OCI-M2 (cell line): Measurements from ENCODE around the gene ADGRV1.
"Not testable (repeated sequence)": the region's sequence is repeated elsewhere in the genome, so short reads cannot be mapped to it uniquely, and the experiment has no call there.

Experiments
- DNase-seq: peaks from one replicate; lab custom pipeline; 2025; ENCODE audit not compliant: unreplicated experiment; lab: John Stamatoyannopoulos, UW

The ADGRV1 gene

DNA sequence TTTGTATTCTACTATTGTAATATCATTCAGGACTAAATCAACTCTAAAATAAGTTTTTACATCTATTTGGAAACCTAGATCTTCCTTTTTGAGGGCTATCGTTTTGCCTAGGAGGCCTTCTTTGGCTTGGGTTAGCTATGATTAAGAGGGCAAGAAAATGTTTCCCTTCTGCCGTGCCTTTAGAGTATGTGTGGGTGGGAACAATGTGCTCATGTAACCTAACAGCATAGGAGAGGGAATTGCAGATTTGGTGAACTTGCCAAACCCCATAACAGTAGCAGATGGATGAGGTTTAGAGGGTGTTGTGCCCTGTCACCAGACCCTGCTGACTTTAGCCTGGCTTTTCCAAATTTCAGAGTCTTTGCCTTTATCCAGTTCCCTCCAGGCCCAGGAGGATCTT, 339.0 kb downstream of the ADGRV1 start:
- no peak for DNase-seq

- no peak for DNase-seq
Measured at GRCh38 chr5:90898326-90899013, 339.9 kb downstream of the ADGRV1 start.

DNA sequence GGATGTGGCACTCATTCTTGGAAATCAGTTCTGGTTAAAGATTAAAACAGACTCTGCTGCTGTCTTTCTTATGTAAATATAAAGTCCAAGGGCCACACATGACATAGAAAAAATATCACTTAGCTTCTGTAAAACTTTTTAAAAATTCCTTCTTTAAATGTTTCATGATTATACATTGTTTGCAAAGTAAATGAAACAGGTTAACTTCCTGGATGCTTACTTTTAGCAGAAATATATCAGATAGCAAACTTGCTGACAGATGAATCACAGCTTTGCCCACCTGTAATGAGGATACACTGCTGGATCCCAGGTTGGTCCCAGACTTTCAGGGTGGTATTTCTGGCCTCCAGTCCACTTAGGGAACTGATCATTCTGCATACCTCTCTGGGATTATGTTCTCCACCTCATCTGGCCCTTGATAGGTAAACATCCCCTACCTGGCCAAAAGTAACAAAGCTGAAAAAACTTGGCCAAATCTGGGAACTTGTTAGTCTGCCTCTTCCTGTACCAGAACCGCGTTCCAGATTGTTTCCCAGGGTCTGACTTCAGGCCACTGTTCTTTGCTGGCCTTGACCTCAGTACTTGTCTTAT, 340.5 kb downstream of the ADGRV1 start:
- no peak for DNase-seq

- DNase-seq, result no peak
Measured at GRCh38 chr5:90901261-90901660, 342.7 kb downstream of the ADGRV1 start.

GRCh38 chr5:90902170-90902569, 343.6 kb downstream of the ADGRV1 start:
- no peak for DNase-seq

GRCh38 chr5:90902651-90903386, 344.2 kb downstream of the ADGRV1 start:
- DNase-seq, result no peak

DNA sequence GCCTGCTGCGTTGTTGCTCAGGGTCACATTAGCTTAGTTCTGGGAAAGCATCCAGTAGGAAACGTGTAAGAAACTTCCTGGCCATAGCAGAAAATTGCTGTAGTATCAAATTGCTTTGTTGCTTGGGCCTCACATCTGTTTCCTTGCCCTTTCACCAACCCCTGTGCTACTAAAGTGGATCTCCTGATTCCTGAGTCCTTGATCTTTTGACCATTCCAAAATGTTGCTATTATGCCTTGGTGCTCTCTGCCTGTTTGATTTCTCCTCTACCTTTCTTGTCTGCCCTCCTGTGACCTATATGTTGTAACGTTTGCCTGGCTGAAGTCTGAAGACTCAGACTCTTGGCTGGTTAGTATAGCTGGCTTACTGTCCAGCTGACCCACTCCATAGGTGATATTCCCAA, 350.5 kb downstream of the ADGRV1 start:
- DNase-seq, result no peak

GRCh38 chr5:90909940-90910339, 351.3 kb downstream of the ADGRV1 start:
- no peak for DNase-seq

- DNase-seq, result no peak
Measured at GRCh38 chr5:90911169-90911568, 352.6 kb downstream of the ADGRV1 start.

- no peak for DNase-seq
Measured at GRCh38 chr5:90912476-90912875, 353.9 kb downstream of the ADGRV1 start.

DNA sequence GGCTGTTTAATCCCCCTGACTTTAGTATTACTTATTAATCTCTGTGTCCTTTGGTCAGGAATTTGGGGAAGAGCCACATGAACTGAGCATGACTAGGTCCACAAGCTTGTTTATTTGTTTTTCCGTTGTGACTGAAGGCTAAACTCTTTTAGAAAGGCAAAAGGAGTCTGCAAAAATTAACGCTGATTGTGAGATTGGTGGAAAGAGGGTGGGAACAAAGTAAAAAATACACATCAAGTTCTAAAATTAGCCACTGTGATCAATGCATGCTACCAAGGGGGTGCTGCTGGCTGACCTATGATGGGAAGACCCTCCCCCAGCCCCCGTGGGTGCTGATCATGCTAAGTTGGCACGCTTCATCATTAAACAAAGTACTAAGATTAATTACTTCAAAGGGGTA, 356.8 kb downstream of the ADGRV1 start:
- no peak for DNase-seq

DNA sequence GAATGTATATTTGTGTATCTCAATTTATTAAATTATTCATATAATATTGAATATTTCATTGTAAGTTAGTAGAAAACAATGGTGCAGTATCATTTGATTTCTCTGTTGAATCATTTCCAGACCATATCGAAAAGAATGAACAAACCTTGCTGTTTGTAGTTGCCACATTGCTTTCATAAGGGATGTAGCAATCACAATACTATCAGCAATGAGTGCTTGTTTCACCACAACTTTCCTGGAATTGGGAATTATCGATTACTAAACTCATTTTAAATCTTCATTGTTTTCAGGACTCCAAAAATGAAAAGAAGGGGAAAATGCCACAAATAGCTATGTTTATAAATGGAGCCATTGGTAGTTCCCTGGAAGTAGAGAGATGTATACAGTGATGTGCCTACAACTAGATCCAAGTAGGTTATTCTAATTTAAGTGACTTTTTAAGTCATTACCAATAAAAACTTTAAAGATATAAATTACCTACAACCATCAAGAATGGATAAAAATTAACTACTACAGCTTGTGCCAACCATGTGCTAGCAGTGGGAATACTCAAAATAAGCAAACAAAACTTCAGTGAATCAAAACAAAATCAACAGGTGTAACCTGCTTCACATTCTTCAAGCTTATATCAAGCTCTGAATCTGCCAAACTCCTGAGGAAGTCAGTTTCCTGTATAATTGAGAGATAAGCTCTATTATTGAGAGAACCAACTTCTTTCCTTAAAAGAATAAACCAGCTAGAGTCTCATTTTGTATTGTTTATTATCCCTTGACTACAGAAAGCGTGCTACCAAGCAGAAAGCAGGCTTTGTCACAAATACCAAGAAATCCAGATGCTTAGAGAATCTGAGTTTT, 358.6 kb downstream of the ADGRV1 start:
- no peak for DNase-seq

- DNase-seq, result no peak
Measured at GRCh38 chr5:90917928-90918668, 359.5 kb downstream of the ADGRV1 start.

DNA sequence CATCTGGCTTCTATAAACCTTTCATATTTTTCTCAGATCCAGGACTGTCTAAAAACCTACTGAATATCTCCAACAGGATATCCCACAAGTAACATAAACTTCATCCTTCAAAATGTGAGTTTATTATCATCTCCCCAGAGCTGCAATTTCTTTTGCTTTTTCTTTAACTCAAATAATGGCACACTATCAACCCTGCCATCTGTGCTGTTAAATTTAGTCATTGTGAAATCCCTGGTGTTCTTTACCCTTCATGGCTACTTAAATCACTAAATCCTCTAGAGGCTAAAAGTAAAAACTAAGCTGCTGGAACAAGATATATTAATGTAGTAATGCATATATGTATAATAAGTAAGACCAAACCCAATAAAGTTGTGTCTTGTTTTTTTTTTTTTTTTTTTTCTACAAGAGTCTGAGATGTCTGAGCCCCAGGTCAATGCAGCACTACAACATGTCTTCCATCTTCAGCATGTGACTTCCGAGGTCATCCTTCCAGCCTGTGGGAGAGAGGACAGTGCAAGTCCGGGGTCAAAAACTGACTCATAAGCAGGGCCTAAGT, 362.9 kb downstream of the ADGRV1 start:
- DNase-seq, result no peak

- not testable (repeated sequence) for DNase-seq
Measured at GRCh38 chr5:90924222-90924621, 365.6 kb downstream of the ADGRV1 start.

DNA sequence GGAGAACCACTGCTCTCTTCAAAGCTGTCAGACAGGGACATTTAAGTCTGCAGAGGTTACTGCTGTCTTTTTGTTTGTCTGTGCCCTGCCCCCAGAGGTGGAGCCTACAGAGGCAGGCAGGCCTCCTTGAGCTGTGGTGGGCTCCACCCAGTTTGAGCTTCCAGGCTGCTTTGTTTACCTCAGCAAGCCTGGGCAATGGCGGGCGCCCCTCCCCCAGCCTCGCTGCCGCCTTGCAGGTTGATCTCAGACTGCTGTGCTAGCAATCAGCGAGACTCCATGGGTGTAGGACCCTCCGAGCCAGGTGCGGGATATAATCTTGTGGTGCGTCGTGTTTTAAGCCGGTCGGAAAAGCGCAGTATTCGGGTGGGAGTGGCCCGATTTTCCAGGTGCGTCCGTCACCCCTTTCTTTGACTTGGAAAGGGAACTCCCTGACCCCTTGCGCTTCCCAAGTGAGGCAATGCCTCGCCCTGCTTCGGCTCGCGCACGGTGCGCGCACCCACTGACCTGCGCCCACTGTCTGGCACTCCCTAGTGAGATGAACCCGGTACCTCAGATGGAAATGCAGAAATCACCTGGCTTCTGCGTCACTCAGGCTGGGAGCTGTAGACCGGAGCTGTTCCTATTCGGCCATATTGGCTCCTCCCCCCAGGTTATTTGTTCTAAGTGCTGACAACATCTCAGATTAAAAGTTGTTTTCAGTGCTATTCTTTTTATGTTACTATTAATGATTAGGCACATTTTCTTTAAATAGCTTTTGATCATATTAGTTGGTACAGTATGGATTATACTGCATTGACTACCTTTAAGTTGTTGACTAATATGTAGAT, 370.6 kb downstream of the ADGRV1 start:
- not testable (repeated sequence) for DNase-seq

GRCh38 chr5:90930062-90930461, 371.5 kb downstream of the ADGRV1 start:
- no peak for DNase-seq

DNA sequence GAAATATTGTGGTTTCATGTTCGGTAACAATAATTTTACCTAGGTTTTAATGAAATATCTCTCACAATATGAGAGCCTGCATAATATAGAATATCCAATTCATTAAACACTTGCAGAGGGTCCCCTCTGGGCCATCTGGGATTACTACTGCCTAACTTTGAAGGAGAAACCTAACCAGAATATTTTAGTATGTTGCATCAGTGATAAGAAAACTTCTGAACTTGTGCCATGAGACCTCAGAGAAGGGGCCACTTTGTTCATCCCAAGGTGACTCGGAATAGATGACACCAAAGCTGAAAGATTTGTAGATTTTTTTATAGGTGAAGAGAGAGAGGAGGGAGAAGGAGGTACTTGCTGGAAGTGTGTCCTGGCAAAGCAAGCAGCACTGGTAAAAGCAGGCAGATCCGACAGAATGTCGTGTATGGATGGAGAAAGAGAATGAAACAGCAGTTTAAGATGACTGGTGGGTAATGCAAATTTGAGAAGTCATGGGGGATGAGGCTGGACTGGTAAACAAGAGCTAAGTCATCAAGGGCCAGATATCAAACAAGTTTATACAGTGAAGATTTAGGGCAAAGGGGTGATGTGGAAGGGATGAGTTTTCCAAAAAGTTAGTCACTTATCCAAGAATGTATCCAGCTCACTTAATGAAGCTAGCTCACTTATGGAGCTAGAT, 372.3 kb downstream of the ADGRV1 start:
- no peak for DNase-seq
